KMS-11 (cell line): ENCODE results near the gene SLC4A8.

Experiments
- H2AFZ ChIP-seq: fragments of 200-600 bp; sonication (generic); 2 replicates; pipeline ENCODE4 v1.6.1; 2016; ENCODE audit warnings: antibody characterized with exemption, mixed run types, low read depth
- H3K27ac ChIP-seq: fragments of 200-600 bp; sonication (generic); 2 replicates; pipeline ENCODE4 v1.6.1; 2016; ENCODE audit warnings: mild to moderate bottlenecking, mixed run types
- H3K27me3 ChIP-seq: fragments of 200-600 bp; sonication (generic); 2 replicates; pipeline ENCODE4 v1.6.1; 2017; ENCODE audit warnings: mild to moderate bottlenecking, low read depth, mixed run types, moderate library complexity; ENCODE audit not compliant: insufficient read depth
- H3K36me3 ChIP-seq: fragments of 200-600 bp; sonication (generic); 2 replicates; pipeline ENCODE4 v1.6.1; 2017; ENCODE audit warnings: mild to moderate bottlenecking, mixed run types; ENCODE audit not compliant: insufficient read depth
- H3K4me1 ChIP-seq: fragments of 200-600 bp; sonication (generic); 2 replicates; pipeline ENCODE4 v1.6.1; 2016; ENCODE audit warnings: mild to moderate bottlenecking, low read depth, mixed run types; ENCODE audit not compliant: poor library complexity, severe bottlenecking
- H3K4me2 ChIP-seq: fragments of 200-600 bp; sonication (generic); 2 replicates; pipeline ENCODE4 v1.7.0; 2016; ENCODE audit warnings: mild to moderate bottlenecking, mixed run types
- H3K4me3 ChIP-seq: fragments of 200-600 bp; sonication (generic); IDR thresholded peaks from 2 replicates; pipeline ENCODE4 v1.6.1; 2017; ENCODE audit warnings: low read depth, low read length, mixed read lengths; ENCODE audit not compliant: insufficient read depth
- H3K79me2 ChIP-seq: fragments of 200-600 bp; sonication (generic); 2 replicates; pipeline ENCODE4 v1.6.1; 2016; ENCODE audit warnings: low read depth, mixed run types; ENCODE audit not compliant: insufficient read depth
- H3K9ac ChIP-seq: fragments of 200-600 bp; sonication (generic); 2 replicates; pipeline ENCODE4 v1.6.1; 2016; ENCODE audit warnings: mild to moderate bottlenecking, mixed run types
- H4K20me1 ChIP-seq: fragments of 200-600 bp; sonication (generic); 2 replicates; pipeline ENCODE4 v1.6.1; 2016; ENCODE audit warnings: mild to moderate bottlenecking, mixed run types; ENCODE audit not compliant: insufficient read depth
- CTCF ChIP-seq: fragments of 200-600 bp; sonication (generic); conservative IDR thresholded peaks from 2 replicates; pipeline ENCODE4 v1.6.1; 2017; ENCODE audit warnings: low read depth, mild to moderate bottlenecking, antibody characterized with exemption, low read length, moderate library complexity, mixed read lengths

The SLC4A8 gene

GRCh38 chr12:51386351-51386750 is 38.3 kb upstream of the SLC4A8 start:
- Histone ChIP-seq H3K4me2 (no peak overlapping the region), H3K9ac (no peak overlapping the region)
- TF ChIP-seq CTCF, result no peak

GRCh38 chr12:51388069-51388799 is 36.4 kb upstream of the SLC4A8 start:
- peaks cover 33% of the 10 kb centered on the region for H3K4me1 ChIP-seq
- H3K9ac ChIP-seq, result no peak overlapping the region
- no peak overlapping the region for H2AFZ ChIP-seq
- no peak overlapping the region for H3K4me3 ChIP-seq
- H3K36me3 ChIP-seq, result no peaks in the 10 kb centered on the region
- no peaks in the 10 kb centered on the region for H3K79me2 ChIP-seq
- peaks cover 3% of the 10 kb centered on the region; the same call in 1 of the 2 replicates for H3K27me3 ChIP-seq
- TF ChIP-seq CTCF, result no peak
- no peak overlapping the region for H3K27ac ChIP-seq
- H4K20me1 ChIP-seq, result no peaks in the 10 kb centered on the region
- H3K4me2 ChIP-seq, result no peak overlapping the region

More at GRCh38 chr12:51386351-51386750, 38.3 kb upstream of the SLC4A8 start:
- Histone ChIP-seq H3K27me3 (no peaks in the 10 kb centered on the region; the same call in 1 of the 2 replicates), H3K79me2 (no peaks in the 10 kb centered on the region), H4K20me1 (no peaks in the 10 kb centered on the region), H3K4me1 (peaks cover 27% of the 10 kb centered on the region), H3K4me3 (no peak overlapping the region), H2AFZ (no peak overlapping the region), H3K27ac (no peak overlapping the region), H3K36me3 (no peaks in the 10 kb centered on the region)

- Histone ChIP-seq H3K36me3 (no peaks in the 10 kb centered on the region), H3K9ac (no peak overlapping the region), H3K79me2 (no peaks in the 10 kb centered on the region), H3K27me3 (peaks cover 3% of the 10 kb centered on the region; the same call in 1 of the 2 replicates), H2AFZ (no peak overlapping the region), H3K27ac (no peak overlapping the region), H3K4me3 (no peak overlapping the region), H4K20me1 (no peaks in the 10 kb centered on the region), H3K4me2 (no peak overlapping the region), H3K4me1 (peaks cover 27% of the 10 kb centered on the region)
- no peak for TF ChIP-seq CTCF
Observed at GRCh38 chr12:51388846-51389245, 35.8 kb upstream of the SLC4A8 start.

- no peak overlapping the region for H3K4me2 ChIP-seq
- no peak overlapping the region for H3K4me3 ChIP-seq
- H4K20me1 ChIP-seq, result no peaks in the 10 kb centered on the region
- H3K27me3 ChIP-seq, result peaks cover 3% of the 10 kb centered on the region; the same call in 1 of the 2 replicates
- no peak overlapping the region for H3K27ac ChIP-seq
- H2AFZ ChIP-seq, result no peak overlapping the region
- TF ChIP-seq CTCF, result no peak
- H3K79me2 ChIP-seq, result no peaks in the 10 kb centered on the region
- H3K36me3 ChIP-seq, result no peaks in the 10 kb centered on the region
- H3K9ac ChIP-seq, result no peak overlapping the region
- peaks cover 23% of the 10 kb centered on the region for H3K4me1 ChIP-seq
Observed at GRCh38 chr12:51389302-51389999, 35.2 kb upstream of the SLC4A8 start.
